ENCODE measurements around the gene GRM7.

GRM7 gene

DNA sequence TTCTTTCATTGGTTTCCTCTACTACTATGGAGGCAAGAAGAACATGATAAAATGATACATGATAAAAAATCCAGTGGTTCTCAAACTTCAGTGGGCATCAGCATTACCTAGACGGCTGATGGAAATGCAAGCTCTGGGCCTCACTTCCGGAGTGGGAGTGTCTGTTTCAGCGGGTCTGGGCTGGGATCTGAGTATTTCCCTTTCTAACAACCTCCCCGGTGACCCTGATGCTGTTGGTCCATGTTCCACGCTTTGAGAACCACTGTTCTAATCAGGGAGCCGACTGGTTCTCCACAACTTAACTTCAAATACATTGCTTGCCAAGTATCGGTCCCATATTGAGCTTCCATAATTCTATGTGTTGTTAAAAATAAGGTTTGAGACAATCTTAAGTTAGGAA, 928.4 kb downstream of the GRM7 start:
- H3K36me3 ChIP-seq (replicated peaks; ENCODE audit: low read depth, low read length) = no peaks in the 10 kb centered on the region
- H3K9me3 ChIP-seq (ENCODE audit: insufficient read depth, low read length) = no peaks in the 10 kb centered on the region
- no peak overlapping the region for H3K4me3 ChIP-seq (ENCODE audit: low read length)
- no peak overlapping the region for H3K4me2 ChIP-seq (ENCODE audit: low read length)
- H3K9ac ChIP-seq (ENCODE audit: low read length) = no peak overlapping the region
- no peaks in the 10 kb centered on the region for H3K79me2 ChIP-seq (ENCODE audit: low read length)
- H4K20me1 ChIP-seq (ENCODE audit: insufficient read depth, low read length) = no peaks in the 10 kb centered on the region
- no peaks in the 10 kb centered on the region for H3K4me1 ChIP-seq (ENCODE audit: low read length)
- H2AFZ ChIP-seq (ENCODE audit: low read depth, low read length) = no peak overlapping the region
- no peak overlapping the region for H3K27ac ChIP-seq (ENCODE audit: low read length)
- H3K27me3 ChIP-seq (ENCODE audit: low read depth, low read length) = no peaks in the 10 kb centered on the region
- TF ChIP-seq, protein P1, sequence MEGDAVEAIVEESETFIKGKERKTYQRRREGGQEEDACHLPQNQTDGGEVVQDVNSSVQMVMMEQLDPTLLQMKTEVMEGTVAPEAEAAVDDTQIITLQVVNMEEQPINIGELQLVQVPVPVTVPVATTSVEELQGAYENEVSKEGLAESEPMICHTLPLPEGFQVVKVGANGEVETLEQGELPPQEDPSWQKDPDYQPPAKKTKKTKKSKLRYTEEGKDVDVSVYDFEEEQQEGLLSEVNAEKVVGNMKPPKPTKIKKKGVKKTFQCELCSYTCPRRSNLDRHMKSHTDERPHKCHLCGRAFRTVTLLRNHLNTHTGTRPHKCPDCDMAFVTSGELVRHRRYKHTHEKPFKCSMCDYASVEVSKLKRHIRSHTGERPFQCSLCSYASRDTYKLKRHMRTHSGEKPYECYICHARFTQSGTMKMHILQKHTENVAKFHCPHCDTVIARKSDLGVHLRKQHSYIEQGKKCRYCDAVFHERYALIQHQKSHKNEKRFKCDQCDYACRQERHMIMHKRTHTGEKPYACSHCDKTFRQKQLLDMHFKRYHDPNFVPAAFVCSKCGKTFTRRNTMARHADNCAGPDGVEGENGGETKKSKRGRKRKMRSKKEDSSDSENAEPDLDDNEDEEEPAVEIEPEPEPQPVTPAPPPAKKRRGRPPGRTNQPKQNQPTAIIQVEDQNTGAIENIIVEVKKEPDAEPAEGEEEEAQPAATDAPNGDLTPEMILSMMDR (IDR thresholded peaks at IDR 0.05; ENCODE audit: low read depth, low read length) = no peak
- no peak for TF ChIP-seq EZH2phosphoT487 (IDR thresholded peaks at IDR 0.05; ENCODE audit: low read depth)

- no peaks in the 10 kb centered on the region for H3K9me3 ChIP-seq (ENCODE audit: insufficient read depth, low read length)
- TF ChIP-seq, protein P1 (IDR thresholded peaks at IDR 0.05; ENCODE audit: low read depth, low read length) = no peak
- no peak for TF ChIP-seq EZH2phosphoT487 (IDR thresholded peaks at IDR 0.05; ENCODE audit: low read depth)
- no peak overlapping the region for H3K27ac ChIP-seq (ENCODE audit: low read length)
- no peak overlapping the region for H3K9ac ChIP-seq (ENCODE audit: low read length)
- no peaks in the 10 kb centered on the region for H3K27me3 ChIP-seq (ENCODE audit: low read depth, low read length)
- H2AFZ ChIP-seq (ENCODE audit: low read depth, low read length) = no peak overlapping the region
- H3K4me3 ChIP-seq (ENCODE audit: low read length) = no peak overlapping the region
- no peaks in the 10 kb centered on the region for H4K20me1 ChIP-seq (ENCODE audit: insufficient read depth, low read length)
- no peaks in the 10 kb centered on the region for H3K4me1 ChIP-seq (ENCODE audit: low read length)
- no peaks in the 10 kb centered on the region for H3K36me3 ChIP-seq (replicated peaks; ENCODE audit: low read depth, low read length)
- no peaks in the 10 kb centered on the region for H3K79me2 ChIP-seq (ENCODE audit: low read length)
- H3K4me2 ChIP-seq (ENCODE audit: low read length) = no peak overlapping the region
These were observed 929.2 kb downstream of the GRM7 start for GRCh38 chr3:7790141-7790540.
